Right lobe of liver (tissue), 4 donors: ENCODE data around the gene TCF7L2.

Source experiments
- CTCF ChIP-seq, 4 donors: fragments of 200-600 bp in 3 of 4; fragments of 450-650 bp in 1 of 4; IDR thresholded peaks; one replicate each; pipeline versions ENCODE4 v1.5.1 to v1.8.0; 2016 to 2022; ENCODE audit warnings: antibody characterized with exemption in 4 of 4, mild to moderate bottlenecking in 2 of 4
- POLR2A ChIP-seq: fragments of 450-650 bp; IDR thresholded peaks from one replicate; pipeline ENCODE4 v1.6.1; 2017; ENCODE audit warnings: antibody characterized with exemption, mild to moderate bottlenecking
- donor health status: DM: no; HTN: no; CAD: no.
- donor health status: DM: no; HTN: no; CAD: no.
- donor health status: DM: no; HTN: yes; CAD: no.

- TF ChIP-seq CTCF (IDR thresholded peaks at IDR 0.05), result no peak
- TF ChIP-seq POLR2A, result no peak
Observed at GRCh38 chr10:113023017-113023416, 73.0 kb downstream of the TCF7L2 start.
